Measurements from ENCODE around the gene MTREX.
"Not testable (repeated sequence)": the region's sequence is repeated elsewhere in the genome, so short reads cannot be mapped to it uniquely, and the experiment has no call there.

Gene MTREX

GRCh38 chr5:55307383-55308253 is at the start of gene MTREX, which contains the start of gene DHX29:
TSS of gene MTREX (plus strand) at chr5:55307989. CDS start at chr5:55308014, 25 bp downstream.
TSS of gene DHX29 (minus strand) at chr5:55307694. CDS start at chr5:55307573, 121 bp downstream.
- DNase-seq, result peak; percentile 91

DNA sequence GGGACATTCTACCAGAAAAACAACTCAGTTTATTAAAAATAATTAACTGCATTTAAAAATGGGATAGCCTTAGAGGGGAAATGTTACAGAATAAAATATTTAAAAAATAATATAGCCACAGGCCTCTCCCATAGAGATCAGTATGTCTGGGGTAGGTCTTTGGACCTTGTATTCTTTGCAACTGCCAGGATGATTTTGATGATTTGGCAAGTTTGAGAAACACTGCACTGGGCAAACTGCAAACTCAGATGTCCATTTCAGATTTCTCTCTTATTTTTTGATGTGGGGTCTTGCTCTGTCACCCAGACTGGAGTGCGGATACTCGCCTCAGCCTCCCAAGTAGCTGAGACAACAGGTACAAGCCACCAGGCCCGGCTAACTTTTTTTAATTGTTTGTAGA is 49.5 kb upstream of the MTREX start:
- DNase-seq, result no peak

- DNase-seq, result no peak
These were observed 31.0 kb upstream of the MTREX start for GRCh38 chr5:55276771-55277170.

DNA sequence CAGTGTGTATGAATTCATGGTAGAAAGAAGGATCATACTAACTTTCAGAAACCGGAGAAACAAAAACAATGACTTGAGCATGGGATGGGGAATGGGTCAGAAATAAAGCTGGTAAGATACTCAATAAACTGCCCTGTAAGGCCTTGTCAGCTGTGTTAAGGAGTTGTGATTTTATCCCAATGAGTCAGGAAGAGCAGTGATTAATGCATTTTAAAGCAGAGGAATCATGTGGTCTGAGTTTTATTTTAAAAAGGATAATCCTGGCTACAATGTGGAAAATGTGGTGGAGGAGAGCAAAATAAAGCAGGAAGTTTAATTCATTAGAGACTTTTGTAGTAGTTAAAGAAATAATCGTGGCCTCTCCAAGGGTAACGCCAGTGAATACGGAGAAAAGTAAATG is 29.0 kb upstream of the MTREX start:
- no peak for DNase-seq

- no peak for DNase-seq
These were observed 21.3 kb upstream of the MTREX start for GRCh38 chr5:55286411-55286933.

DNA sequence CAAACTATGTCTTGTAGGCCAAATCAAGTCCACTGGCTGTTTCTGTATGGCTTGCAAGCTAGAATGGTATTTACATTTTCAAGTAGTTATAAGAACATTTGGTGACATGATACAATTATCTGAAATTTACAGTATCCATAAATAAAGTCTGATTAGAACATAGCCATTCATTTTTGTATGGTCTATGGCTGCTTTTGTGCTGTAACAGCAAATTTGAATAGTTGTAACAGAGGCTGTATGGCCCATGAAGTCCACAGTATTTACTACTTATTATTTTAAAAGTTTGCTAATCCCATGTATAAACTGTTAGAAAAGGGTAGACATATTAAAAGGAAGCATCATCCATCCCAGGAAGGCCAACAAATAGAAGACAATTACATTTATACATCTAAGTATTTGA is 18.0 kb upstream of the MTREX start:
- no peak for DNase-seq

DNA sequence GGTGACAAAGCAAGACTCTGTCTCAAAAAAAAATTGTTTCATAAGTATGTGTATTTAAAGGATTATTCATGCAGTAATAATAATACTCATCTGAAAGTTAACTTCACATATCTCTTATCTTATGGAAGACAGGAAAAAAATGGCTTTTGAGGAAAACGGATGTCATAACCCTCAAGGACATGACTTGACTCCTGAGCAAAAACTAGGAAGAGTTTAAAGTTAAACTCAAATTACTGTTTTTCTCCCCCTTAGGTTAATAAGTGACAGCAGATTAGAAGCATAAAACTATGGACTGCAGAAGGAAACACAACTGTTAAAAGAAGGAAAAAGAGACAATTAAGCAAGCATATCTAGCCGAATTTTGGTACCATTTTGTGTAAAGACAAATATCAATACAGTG is 16.8 kb upstream of the MTREX start:
- no peak for DNase-seq

DNA sequence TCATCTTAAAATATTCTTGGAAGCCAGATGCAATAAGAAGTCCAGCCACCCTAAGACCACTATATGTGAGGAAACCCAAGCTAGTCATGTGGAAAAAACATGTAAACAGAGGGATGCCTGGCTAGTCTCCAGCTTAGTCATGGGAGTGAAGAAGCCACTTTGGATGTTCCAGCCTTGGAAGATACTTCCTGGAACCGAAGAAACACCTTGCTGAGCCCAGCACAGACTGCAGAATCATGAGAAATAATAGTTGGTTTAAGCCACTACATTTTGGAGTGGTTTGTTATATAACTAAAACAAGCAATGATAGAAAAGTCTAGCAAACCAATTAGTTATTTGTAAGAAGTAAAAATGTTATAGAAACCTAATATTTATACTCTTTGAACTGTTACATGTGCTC is 12.9 kb upstream of the MTREX start:
- no peak for DNase-seq

DNA sequence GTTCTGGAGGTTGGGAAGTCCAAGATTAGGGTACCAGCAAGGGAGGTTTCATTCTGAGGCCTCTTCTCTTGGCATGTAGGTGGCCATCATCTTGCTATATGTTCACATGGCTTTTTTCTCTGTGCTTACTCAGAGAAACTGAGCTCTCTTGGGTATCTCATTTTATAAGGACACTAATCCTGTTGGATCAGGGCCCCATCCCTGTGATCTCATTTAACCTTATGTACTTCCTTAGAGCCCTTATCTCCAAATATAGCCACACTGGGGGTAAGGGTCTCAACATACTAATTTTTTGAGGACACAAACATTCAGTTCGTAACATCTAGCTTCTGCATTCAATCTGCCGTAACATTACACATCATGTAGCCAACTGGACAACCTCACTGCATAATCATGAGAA is 6.9 kb upstream of the MTREX start:
- no peak for DNase-seq

DNA sequence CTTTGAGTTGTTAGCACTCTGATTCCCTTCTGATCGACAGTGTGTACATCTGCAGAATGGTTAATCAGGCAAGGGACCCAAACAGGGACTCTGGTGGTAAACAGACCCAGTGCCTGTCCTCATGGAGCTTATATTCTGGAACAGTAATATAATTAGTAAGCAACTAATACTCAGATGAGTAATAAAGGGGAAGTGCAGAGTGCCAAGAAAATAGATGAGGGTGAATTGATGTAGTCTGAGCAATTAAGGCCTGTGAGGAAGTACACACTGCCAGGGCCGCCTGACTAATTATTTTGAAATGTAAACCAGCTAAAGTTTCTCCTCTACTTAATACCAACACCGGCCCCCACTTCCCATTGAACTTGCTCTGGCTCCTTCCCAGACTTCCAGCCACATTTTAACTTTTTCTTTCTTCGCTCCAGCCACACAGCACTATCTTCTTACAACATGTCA is 4.5 kb upstream of the MTREX start:
- DNase-seq, result no peak

GRCh38 chr5:55304584-55304983 is 3.2 kb upstream of the MTREX start:
- DNase-seq, result no peak

- no peak for DNase-seq
These were observed 2.4 kb upstream of the MTREX start for GRCh38 chr5:55305345-55305744.

GRCh38 chr5:55306641-55307382 is 977 bp upstream of the MTREX start:
- peak; percentile 5 for DNase-seq

GRCh38 chr5:55308254-55308836 is 556 bp downstream of the MTREX start:
- peak; percentile 40 for DNase-seq

DNA sequence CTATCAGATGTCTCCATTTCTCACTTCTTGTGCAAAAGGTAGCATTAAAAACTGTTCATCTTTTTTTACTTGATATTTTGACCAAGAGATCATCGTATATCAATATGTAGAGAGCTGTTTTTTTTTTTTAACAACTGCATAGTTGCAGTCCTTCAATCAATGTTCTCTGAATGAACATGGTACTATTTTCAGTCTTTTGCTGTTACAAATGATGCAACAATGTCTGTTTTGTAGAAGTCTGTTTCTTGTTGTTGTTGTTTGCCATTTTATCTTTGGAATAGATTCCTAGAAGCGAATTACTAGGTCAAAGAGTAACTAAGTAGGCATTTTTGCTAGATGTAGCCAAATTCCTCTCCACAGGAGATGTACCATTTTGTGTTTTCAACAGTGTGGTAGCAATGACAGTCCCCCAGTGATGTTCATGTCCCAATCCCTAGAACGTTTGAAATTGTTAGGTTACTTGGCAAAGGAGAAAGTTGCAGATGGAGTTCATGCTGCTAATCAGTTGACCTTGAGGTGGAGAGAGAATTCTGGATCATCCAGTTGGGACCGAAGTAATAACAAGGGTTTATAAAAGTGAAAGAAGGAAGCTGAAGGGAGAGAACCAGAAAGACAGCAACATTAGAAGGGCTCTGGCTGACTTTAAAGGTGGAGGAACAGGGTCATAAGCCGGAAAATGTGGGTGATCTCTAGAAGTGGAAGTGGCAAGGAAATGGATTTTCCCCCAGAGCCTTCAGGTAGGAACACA is 6.3 kb downstream of the MTREX start:
- no peak for DNase-seq

DNA sequence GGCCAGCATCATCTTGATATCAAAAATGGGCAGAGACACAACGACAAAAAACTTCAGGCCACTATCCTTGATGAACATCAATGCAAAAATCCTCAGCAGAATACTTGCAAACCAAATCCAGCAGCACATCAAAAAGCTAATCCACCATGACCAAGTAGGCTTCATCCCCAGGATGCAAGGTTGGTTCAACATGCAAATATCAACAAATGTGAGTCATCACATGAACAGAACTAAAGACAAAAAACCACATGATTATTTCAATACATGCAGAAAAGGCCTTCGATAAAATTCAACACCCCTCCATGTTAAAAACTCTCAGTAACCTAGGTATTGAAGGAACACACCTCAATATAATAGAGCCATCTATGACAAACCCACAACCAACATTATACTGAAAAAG is 8.5 kb downstream of the MTREX start:
- no peak for DNase-seq

DNA sequence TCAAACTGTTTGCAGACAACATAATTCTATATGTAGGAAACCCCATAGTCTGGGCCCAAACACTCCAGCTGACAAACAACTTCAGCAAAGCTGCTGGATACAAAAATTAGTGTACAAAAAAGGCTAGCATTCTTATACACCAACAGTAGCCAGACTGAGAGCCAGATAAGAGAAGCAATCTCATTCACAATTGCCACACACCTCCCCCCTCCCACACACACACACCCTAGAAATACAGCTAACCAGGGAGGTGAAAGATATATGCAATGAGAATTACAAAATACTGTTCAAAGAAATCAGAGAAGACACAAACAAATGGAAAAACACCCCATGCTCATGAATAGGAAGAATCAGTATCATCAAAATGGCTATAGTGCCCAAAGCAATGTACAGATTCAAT is 9.0 kb downstream of the MTREX start:
- DNase-seq, result no peak

- DNase-seq, result not testable (repeated sequence)
These were observed 10.4 kb downstream of the MTREX start for GRCh38 chr5:55318237-55318636.

- DNase-seq, result no peak
These were observed 11.7 kb downstream of the MTREX start for GRCh38 chr5:55319491-55319890.

GRCh38 chr5:55320571-55320970 is 12.8 kb downstream of the MTREX start:
- no peak for DNase-seq

DNA sequence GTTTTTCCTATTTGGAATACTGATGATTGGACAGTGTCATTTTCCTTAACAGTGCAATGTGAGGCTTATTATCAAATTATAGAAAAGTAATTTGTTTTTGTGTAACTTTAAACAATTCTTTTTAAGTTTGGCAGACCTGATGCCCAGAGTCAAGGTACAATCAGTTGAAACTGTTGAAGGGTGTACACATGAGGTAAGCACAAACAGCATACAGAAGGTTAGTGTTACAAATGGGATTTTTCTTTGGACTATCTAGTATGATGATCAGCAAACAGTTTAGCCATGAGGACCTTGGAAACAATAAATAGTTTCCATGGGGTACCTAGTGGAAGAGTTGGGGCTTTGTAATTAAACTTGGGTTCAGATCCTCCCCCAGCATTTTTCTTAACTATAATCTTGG is 16.2 kb downstream of the MTREX start:
- DNase-seq, result no peak

- DNase-seq, result peak; percentile 56
These were observed 17.1 kb downstream of the MTREX start for GRCh38 chr5:55324815-55325418.

Measured in CD4-positive, alpha-beta T cell treated with Interleukin-10 for 1 hour (primary cell).